ENCODE results near the gene HDHD5.

DNA sequence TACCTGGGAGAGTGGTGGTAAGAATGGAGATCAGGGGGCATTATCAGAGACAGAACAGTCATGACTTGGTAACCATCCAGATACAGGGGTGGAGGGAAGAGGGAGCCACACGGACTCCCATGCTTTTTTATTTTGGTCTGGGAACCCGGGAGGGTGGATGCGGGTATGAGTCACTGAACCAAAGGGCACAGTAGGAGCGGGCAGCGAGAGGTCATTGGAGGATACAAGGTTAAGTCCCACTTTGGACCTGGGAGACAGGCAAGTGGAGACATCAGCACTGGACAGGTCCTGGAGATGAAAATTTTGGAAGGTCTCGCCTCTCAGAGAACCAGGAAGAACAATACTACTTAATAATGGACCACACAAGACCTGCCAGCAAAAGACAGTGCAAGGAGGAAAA is 6.7 kb downstream of the HDHD5 start:
- no peak for TF ChIP-seq EP300 (IDR thresholded peaks at IDR 0.05; ENCODE audit: low read depth in 2 of 2, low read length in 2 of 2)
- no peak for TF ChIP-seq EP300 (CRISPR knock-in tag; IDR thresholded peaks at IDR 0.05; ENCODE audit: borderline replicate concordance)
- TF ChIP-seq, protein P1, sequence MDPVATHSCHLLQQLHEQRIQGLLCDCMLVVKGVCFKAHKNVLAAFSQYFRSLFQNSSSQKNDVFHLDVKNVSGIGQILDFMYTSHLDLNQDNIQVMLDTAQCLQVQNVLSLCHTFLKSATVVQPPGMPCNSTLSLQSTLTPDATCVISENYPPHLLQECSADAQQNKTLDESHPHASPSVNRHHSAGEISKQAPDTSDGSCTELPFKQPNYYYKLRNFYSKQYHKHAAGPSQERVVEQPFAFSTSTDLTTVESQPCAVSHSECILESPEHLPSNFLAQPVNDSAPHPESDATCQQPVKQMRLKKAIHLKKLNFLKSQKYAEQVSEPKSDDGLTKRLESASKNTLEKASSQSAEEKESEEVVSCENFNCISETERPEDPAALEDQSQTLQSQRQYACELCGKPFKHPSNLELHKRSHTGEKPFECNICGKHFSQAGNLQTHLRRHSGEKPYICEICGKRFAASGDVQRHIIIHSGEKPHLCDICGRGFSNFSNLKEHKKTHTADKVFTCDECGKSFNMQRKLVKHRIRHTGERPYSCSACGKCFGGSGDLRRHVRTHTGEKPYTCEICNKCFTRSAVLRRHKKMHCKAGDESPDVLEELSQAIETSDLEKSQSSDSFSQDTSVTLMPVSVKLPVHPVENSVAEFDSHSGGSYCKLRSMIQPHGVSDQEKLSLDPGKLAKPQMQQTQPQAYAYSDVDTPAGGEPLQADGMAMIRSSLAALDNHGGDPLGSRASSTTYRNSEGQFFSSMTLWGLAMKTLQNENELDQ (CRISPR knock-in tag; IDR thresholded peaks at IDR 0.05; ENCODE audit: borderline replicate concordance): no peak
- no peak for TF ChIP-seq POLR2A (IDR thresholded peaks at IDR 0.05; ENCODE audit: insufficient read depth in 1 of 2, low read depth in 2 of 2, low read length in 2 of 2)
- TF ChIP-seq ZFP36 (IDR thresholded peaks at IDR 0.05; ENCODE audit: borderline replicate concordance, low read depth, low read length, partially characterized antibody): no peak
- TF ChIP-seq, protein P2, sequence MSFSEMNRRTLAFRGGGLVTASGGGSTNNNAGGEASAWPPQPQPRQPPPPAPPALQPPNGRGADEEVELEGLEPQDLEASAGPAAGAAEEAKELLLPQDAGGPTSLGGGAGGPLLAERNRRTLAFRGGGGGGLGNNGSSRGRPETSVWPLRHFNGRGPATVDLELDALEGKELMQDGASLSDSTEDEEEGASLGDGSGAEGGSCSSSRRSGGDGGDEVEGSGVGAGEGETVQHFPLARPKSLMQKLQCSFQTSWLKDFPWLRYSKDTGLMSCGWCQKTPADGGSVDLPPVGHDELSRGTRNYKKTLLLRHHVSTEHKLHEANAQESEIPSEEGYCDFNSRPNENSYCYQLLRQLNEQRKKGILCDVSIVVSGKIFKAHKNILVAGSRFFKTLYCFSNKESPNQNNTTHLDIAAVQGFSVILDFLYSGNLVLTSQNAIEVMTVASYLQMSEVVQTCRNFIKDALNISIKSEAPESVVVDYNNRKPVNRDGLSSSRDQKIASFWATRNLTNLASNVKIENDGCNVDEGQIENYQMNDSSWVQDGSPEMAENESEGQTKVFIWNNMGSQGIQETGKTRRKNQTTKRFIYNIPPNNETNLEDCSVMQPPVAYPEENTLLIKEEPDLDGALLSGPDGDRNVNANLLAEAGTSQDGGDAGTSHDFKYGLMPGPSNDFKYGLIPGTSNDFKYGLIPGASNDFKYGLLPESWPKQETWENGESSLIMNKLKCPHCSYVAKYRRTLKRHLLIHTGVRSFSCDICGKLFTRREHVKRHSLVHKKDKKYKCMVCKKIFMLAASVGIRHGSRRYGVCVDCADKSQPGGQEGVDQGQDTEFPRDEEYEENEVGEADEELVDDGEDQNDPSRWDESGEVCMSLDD (CRISPR knock-in tag; IDR thresholded peaks at IDR 0.05; ENCODE audit: borderline replicate concordance): no peak
- TF ChIP-seq ATF7-NPFF (CRISPR knock-in tag; IDR thresholded peaks at IDR 0.05; ENCODE audit: low read depth): no peak
- TF ChIP-seq MXD4 (CRISPR knock-in tag; IDR thresholded peaks at IDR 0.05): no peak
- TF ChIP-seq CREM (IDR thresholded peaks at IDR 0.05): no peak
- no peak for TF ChIP-seq CREM (CRISPR knock-in tag; IDR thresholded peaks at IDR 0.05)
- TF ChIP-seq SP2 (CRISPR knock-in tag; IDR thresholded peaks at IDR 0.05): no peak
- no peak for TF ChIP-seq ZNF839 (CRISPR knock-in tag; IDR thresholded peaks at IDR 0.05; ENCODE audit: borderline replicate concordance)

Data from HepG2 (cell line).